Mesenchymal stem cell (in vitro differentiated cells and primary cell): ENCODE data around the gene CFAP54.

Experiments
- DNase-seq: peaks from one replicate; pipeline ENCODE4 v3.0.0-alpha.2; 2013
- H2AFZ ChIP-seq: one replicate; pipeline ENCODE4 v1.6.1; 2013; ENCODE audit warnings: low read depth, mild to moderate bottlenecking, control low read depth, inconsistent platforms, low read length, moderate library complexity
- H2AK5ac ChIP-seq: 2 replicates; pipeline ENCODE4 v1.6.1; 2013; ENCODE audit warnings: low read length, moderate library complexity, mild to moderate bottlenecking, inconsistent platforms; ENCODE audit not compliant: severe bottlenecking
- H2BK120ac ChIP-seq: one replicate; pipeline ENCODE4 v1.6.1; 2013; ENCODE audit warnings: low read depth, mild to moderate bottlenecking, inconsistent platforms, low read length, moderate library complexity
- H2BK12ac ChIP-seq, 2 experiments: one replicate each; pipeline ENCODE4 v1.6.1; 2013; ENCODE audit warnings: inconsistent platforms in 2 of 2, low read length in 2 of 2, mild to moderate bottlenecking in 2 of 2, moderate library complexity in 2 of 2, control low read depth in 1 of 2
- H2BK15ac ChIP-seq: one replicate; pipeline ENCODE4 v1.6.1; 2013; ENCODE audit warnings: mild to moderate bottlenecking, low read depth, inconsistent platforms; ENCODE audit not compliant: poor library complexity, severe bottlenecking
- H2BK5ac ChIP-seq: 2 replicates; pipeline ENCODE4 v1.6.1; 2013; ENCODE audit warnings: low read depth, mild to moderate bottlenecking, low read length, control low read depth, inconsistent platforms; ENCODE audit not compliant: poor library complexity, severe bottlenecking
- H3K14ac ChIP-seq, 2 experiments: one replicate each; pipeline ENCODE4 v1.6.1; 2013; ENCODE audit warnings: inconsistent platforms in 2 of 2, low read length in 2 of 2, control low read depth in 1 of 2, mild to moderate bottlenecking in 1 of 2, moderate library complexity in 1 of 2
- H3K18ac ChIP-seq, 2 experiments: one replicate each; pipeline ENCODE4 v1.6.1; 2013; ENCODE audit warnings: inconsistent platforms in 2 of 2, low read length in 2 of 2, control low read depth in 1 of 2, low read depth in 1 of 2, mild to moderate bottlenecking in 1 of 2
- H3K23ac ChIP-seq, 2 experiments: one replicate each; pipeline ENCODE4 v1.6.1; 2013; ENCODE audit warnings: inconsistent platforms in 2 of 2, low read length in 2 of 2, mild to moderate bottlenecking in 2 of 2, moderate library complexity in 2 of 2, control low read depth in 1 of 2
- H3K27ac ChIP-seq: 2 replicates; pipeline ENCODE4 v1.5.1; 2013; ENCODE audit warnings: mild to moderate bottlenecking, moderate library complexity, low read length, control low read depth, inconsistent platforms; ENCODE audit not compliant: poor library complexity, severe bottlenecking
- H3K27me3 ChIP-seq, 2 experiments: 2 replicates each; pipeline versions ENCODE4 v1.6.1 to v1.7.0; 2013; ENCODE audit warnings: low read length in 2 of 2, mild to moderate bottlenecking in 2 of 2, moderate library complexity in 2 of 2, control low read depth in 1 of 2, inconsistent platforms in 1 of 2; ENCODE audit not compliant: control insufficient read depth in 1 of 2, insufficient read depth in 1 of 2
- H3K36me3 ChIP-seq, 2 experiments: 2 replicates each; pipeline versions ENCODE4 v1.6.1 to v1.7.0; 2013; ENCODE audit warnings: low read length in 2 of 2, control low read depth in 1 of 2, inconsistent platforms in 1 of 2, low read depth in 1 of 2, mild to moderate bottlenecking in 1 of 2; ENCODE audit not compliant: insufficient read depth in 2 of 2, control insufficient read depth in 1 of 2
- H3K4ac ChIP-seq, 2 experiments: one replicate each; pipeline ENCODE4 v1.6.1; 2013; ENCODE audit warnings: inconsistent platforms in 2 of 2, low read length in 2 of 2, mild to moderate bottlenecking in 2 of 2, moderate library complexity in 2 of 2, control low read depth in 1 of 2, low read depth in 1 of 2
- H3K4me1 ChIP-seq: 2 replicates; pipeline ENCODE4 v1.6.1; 2013; ENCODE audit warnings: low read depth, low read length, control low read depth; ENCODE audit not compliant: control insufficient read depth, insufficient read depth
- H3K4me2 ChIP-seq: 2 replicates; pipeline ENCODE4 v1.6.1; 2013; ENCODE audit warnings: low read length, mild to moderate bottlenecking, inconsistent platforms; ENCODE audit not compliant: poor library complexity, severe bottlenecking
- H3K4me3 ChIP-seq, 2 experiments: 2 replicates each; pipeline versions ENCODE4 v1.5.1 to v1.7.0; 2013; ENCODE audit warnings: low read length in 2 of 2, mild to moderate bottlenecking in 2 of 2, control low read depth in 1 of 2, low read depth in 1 of 2; ENCODE audit not compliant: insufficient read depth in 1 of 2
- H3K79me1 ChIP-seq: replicated peaks from 2 replicates; pipeline ENCODE4 v1.6.1; 2013; ENCODE audit warnings: mild to moderate bottlenecking, control low read depth, low read length, inconsistent platforms; ENCODE audit not compliant: poor library complexity, severe bottlenecking
- H3K9ac ChIP-seq: 2 replicates; pipeline ENCODE4 v1.7.0; 2013; ENCODE audit warnings: mild to moderate bottlenecking, low read length, moderate library complexity
- H3K9me3 ChIP-seq: 2 replicates; pipeline ENCODE4 v1.7.0; 2013; ENCODE audit warnings: mild to moderate bottlenecking, low read length; ENCODE audit not compliant: control insufficient read depth
- H4K8ac ChIP-seq: one replicate; pipeline ENCODE4 v1.6.1; 2013; ENCODE audit warnings: inconsistent platforms, mild to moderate bottlenecking, low read length, moderate library complexity
- H4K91ac ChIP-seq: one replicate; pipeline ENCODE4 v1.6.1; 2013; ENCODE audit warnings: mild to moderate bottlenecking, low read length, inconsistent platforms
- WGBS: methylation state at CpG from one replicate; pipeline ENCODE4 v1.1.7; 2013; ENCODE audit warnings: mixed read lengths; 5-methylcytosine and 5-hydroxymethylcytosine counted together

CFAP54 gene

DNA sequence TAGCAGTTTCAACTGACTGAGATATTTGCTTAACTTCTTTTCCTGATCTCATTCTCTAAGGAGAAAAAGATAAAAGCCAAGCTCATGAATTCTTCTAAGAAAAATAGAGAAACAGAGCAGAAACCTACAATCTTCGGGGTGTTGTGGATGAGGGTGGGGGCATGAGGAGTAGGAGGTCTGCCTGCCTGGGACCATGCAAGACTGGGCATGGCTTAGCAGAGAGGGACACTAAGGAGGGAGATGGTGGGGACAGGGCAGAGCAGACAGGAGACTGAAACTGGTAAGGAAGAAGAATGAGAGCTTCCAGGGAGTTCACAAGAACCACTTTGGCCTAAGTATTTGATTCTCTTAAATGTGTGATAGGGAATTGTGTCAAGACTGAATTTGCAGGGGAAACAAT lies 188.0 kb downstream of the CFAP54 start:
- Histone ChIP-seq H3K4me1 (no peaks in the 10 kb centered on the region), H4K8ac (no peak overlapping the region), H2BK12ac (no peak overlapping the region), H3K27me3 (no peaks in the 10 kb centered on the region), H3K4ac (no peak overlapping the region), H2AK5ac (no peak overlapping the region), H2BK15ac (no peak overlapping the region), H3K9me3 (peaks cover under 1% of the 10 kb centered on the region), H2BK120ac (no peak overlapping the region), H3K36me3 (no peaks in the 10 kb centered on the region), H4K91ac (no peak overlapping the region), H3K27ac (no peak overlapping the region), H3K4me2 (no peak overlapping the region), H3K23ac (no peak overlapping the region), H3K14ac (no peak overlapping the region), H2AFZ (no peak overlapping the region), H3K4me3 (no peak overlapping the region), H3K79me1 (no peaks in the 10 kb centered on the region), H3K9ac (no peak overlapping the region), H2BK5ac (no peak overlapping the region), H3K18ac (no peak overlapping the region)
- 71% methylated on average over 1 of the region's 1 CpG for WGBS
- no peak for DNase-seq

DNA sequence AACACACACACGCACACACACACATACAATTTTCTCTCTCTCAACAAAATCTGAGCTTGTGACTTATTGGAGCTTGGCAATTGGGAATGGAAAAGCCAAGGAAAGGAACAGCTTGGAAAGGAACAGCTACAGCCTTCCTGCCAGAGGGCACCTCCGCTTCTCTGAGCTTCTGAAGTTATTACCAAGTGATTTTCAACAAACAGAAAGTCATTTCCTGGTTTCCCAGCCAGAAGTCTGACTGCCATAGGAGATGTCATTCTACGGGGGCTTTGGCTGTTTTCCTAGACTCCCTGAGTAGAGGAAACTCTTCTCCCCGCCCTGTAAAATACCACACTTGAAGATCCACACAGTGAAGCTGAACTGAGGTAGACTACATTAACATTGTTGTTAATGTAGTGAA lies 198.3 kb downstream of the CFAP54 start:
- H3K18ac ChIP-seq: no peak overlapping the region
- no peak overlapping the region for H2BK12ac ChIP-seq
- H3K4me1 ChIP-seq: no peaks in the 10 kb centered on the region
- H3K9ac ChIP-seq: no peak overlapping the region
- no peaks in the 10 kb centered on the region for H3K79me1 ChIP-seq
- no peak for DNase-seq
- H2BK5ac ChIP-seq: no peak overlapping the region
- no peak overlapping the region for H3K23ac ChIP-seq
- WGBS: 73% methylated on average over 3 of the region's 4 CpGs
- no peaks in the 10 kb centered on the region for H3K9me3 ChIP-seq
- no peaks in the 10 kb centered on the region for H3K36me3 ChIP-seq
- no peak overlapping the region for H2BK120ac ChIP-seq
- H2AK5ac ChIP-seq: no peak overlapping the region
- H3K27ac ChIP-seq: no peak overlapping the region
- H3K4me3 ChIP-seq: no peak overlapping the region
- H2BK15ac ChIP-seq: no peak overlapping the region
- no peaks in the 10 kb centered on the region for H3K27me3 ChIP-seq
- no peak overlapping the region for H4K91ac ChIP-seq
- H2AFZ ChIP-seq: no peak overlapping the region
- H3K4ac ChIP-seq: no peak overlapping the region
- no peak overlapping the region for H3K4me2 ChIP-seq
- H3K14ac ChIP-seq: no peak overlapping the region
- H4K8ac ChIP-seq: no peak overlapping the region

DNA sequence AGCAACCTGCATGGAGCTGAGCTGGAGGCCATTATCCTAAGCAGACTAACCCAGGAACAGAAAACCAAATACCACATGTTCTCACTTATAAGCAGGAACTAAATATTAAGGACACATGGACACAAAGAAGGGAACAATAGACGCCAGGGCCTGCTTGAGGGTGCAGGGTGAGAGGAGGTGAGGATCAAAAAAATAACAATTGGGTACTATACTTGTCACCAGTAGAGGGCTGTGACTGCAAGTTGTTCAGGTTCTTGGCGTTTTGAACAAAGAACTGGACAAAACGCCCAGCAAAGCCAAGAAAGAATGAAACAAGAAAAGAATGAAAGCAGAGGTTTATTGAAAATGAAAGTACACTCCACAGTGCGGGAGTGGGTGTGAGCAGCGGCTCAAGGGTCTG lies 209.1 kb downstream of the CFAP54 start:
- H3K9ac ChIP-seq: no peak overlapping the region
- no peak overlapping the region for H3K4me3 ChIP-seq
- no peak overlapping the region for H2BK120ac ChIP-seq
- no peak overlapping the region for H3K14ac ChIP-seq
- DNase-seq: no peak
- no peak overlapping the region for H2AK5ac ChIP-seq
- H4K8ac ChIP-seq: no peak overlapping the region
- no peaks in the 10 kb centered on the region for H3K79me1 ChIP-seq
- H3K4me1 ChIP-seq: no peaks in the 10 kb centered on the region
- no peaks in the 10 kb centered on the region for H3K9me3 ChIP-seq
- H3K23ac ChIP-seq: no peak overlapping the region
- H2BK12ac ChIP-seq: no peak overlapping the region
- no peak overlapping the region for H2BK5ac ChIP-seq
- H3K18ac ChIP-seq: no peak overlapping the region
- H4K91ac ChIP-seq: no peak overlapping the region
- no peak overlapping the region for H3K4me2 ChIP-seq
- WGBS: 83% methylated on average over 5 of the region's 5 CpGs
- no peaks in the 10 kb centered on the region for H3K36me3 ChIP-seq
- no peak overlapping the region for H3K4ac ChIP-seq
- H2BK15ac ChIP-seq: no peak overlapping the region
- H3K27ac ChIP-seq: no peak overlapping the region
- H2AFZ ChIP-seq: no peak overlapping the region
- H3K27me3 ChIP-seq: no peaks in the 10 kb centered on the region

DNA sequence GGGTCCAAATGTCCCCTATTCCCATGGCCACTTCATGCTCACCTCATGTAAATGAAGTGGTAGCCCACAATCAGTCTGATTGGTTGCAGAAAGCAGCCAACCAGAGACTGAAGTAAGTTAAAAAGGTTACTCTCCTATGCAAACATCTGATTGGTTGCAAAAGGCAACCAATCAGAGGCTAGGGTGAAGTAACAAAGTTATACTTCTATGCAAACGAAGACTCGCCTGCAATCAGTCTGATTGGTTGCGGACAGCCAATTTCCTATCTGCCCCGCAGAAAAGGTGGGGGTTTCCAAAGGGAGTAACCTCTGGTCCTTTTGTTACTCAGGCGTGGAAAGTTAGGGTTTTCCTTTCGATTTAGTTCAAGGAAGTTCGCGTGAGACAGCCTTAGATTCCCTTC lies 209.6 kb downstream of the CFAP54 start:
- Histone ChIP-seq H2BK15ac (no peak overlapping the region), H3K9me3 (no peaks in the 10 kb centered on the region), H3K23ac (no peak overlapping the region), H3K4me1 (no peaks in the 10 kb centered on the region), H3K4ac (no peak overlapping the region), H3K14ac (no peak overlapping the region), H4K8ac (no peak overlapping the region), H3K9ac (no peak overlapping the region), H3K18ac (no peak overlapping the region), H3K27ac (no peak overlapping the region), H3K4me3 (no peak overlapping the region), H3K27me3 (no peaks in the 10 kb centered on the region), H3K4me2 (no peak overlapping the region), H2BK12ac (no peak overlapping the region), H2BK5ac (no peak overlapping the region), H2BK120ac (no peak overlapping the region), H2AK5ac (no peak overlapping the region), H3K79me1 (no peaks in the 10 kb centered on the region), H4K91ac (no peak overlapping the region), H3K36me3 (no peaks in the 10 kb centered on the region), H2AFZ (no peak overlapping the region)
- WGBS: 94% methylated on average over 8 of the region's 8 CpGs
- no peak for DNase-seq
